ENCODE measurements around the gene MGAT5B. TPM values are rescaled to one million over a fixed set of nuclear protein-coding genes. Genes with fewer than 3 reads are reported as not detected.

The MGAT5B gene
- total and polyA plus RNA-seq, 2 donors (not counting 1 experiment from before 2014, with no cell fraction given): 0.09 to 0.17 TPM

DNA sequence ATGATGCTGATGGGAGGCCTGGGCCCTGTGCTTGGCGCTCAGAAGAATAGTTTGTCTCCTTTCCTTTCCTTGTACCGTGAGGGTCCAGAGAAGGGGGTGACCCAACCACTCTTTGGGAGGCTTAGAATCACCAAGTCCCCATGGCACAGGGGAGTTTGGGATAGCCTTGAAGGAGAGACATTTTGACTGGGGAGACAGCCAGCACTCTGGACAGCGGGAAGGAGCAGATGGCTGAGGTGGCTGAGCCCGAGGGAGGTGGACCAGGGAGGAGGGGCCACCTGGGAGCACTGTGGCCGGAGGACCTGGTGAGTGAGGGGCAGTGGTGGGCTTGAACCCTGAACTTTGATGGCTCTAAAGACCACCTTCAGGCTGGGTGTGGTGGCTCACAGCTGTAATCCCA lies 18.2 kb downstream of the MGAT5B start:
- no peak overlapping the region for H3K4me3 ChIP-seq (replicated peaks in 1 of 4; ENCODE audit: control extremely low read depth in 1 of 4, insufficient read depth in 1 of 4, low read depth in 3 of 4, low read length in 4 of 4)
- H3K79me2 ChIP-seq (ENCODE audit: control insufficient read depth, insufficient read depth, low read length): no peaks in the 10 kb centered on the region
- H3K9ac ChIP-seq (ENCODE audit: insufficient read depth, low read length): no peak overlapping the region
- H3K9me3 ChIP-seq (ENCODE audit: control insufficient read depth, insufficient read depth, low read depth, low read length): no peaks in the 10 kb centered on the region
- no peak for TF ChIP-seq EZH2 (IDR thresholded peaks at IDR 0.05; ENCODE audit: low read length, missing control alignments)
- TF ChIP-seq, protein P1, sequence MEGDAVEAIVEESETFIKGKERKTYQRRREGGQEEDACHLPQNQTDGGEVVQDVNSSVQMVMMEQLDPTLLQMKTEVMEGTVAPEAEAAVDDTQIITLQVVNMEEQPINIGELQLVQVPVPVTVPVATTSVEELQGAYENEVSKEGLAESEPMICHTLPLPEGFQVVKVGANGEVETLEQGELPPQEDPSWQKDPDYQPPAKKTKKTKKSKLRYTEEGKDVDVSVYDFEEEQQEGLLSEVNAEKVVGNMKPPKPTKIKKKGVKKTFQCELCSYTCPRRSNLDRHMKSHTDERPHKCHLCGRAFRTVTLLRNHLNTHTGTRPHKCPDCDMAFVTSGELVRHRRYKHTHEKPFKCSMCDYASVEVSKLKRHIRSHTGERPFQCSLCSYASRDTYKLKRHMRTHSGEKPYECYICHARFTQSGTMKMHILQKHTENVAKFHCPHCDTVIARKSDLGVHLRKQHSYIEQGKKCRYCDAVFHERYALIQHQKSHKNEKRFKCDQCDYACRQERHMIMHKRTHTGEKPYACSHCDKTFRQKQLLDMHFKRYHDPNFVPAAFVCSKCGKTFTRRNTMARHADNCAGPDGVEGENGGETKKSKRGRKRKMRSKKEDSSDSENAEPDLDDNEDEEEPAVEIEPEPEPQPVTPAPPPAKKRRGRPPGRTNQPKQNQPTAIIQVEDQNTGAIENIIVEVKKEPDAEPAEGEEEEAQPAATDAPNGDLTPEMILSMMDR (conservative IDR thresholded peaks at IDR 0.05 in 1 of 2, IDR thresholded peaks at IDR 0.05 in 1 of 2; ENCODE audit: low read depth in 1 of 2, low read length in 2 of 2): no peak
- H3K4me1 ChIP-seq (ENCODE audit: control insufficient read depth, extremely low read depth, insufficient read depth, low read length): no peaks in the 10 kb centered on the region
- H3K27me3 ChIP-seq (ENCODE audit: control insufficient read depth, insufficient read depth, low read length): no peaks in the 10 kb centered on the region
- no peak overlapping the region for H2AFZ ChIP-seq (ENCODE audit: low read length)
- H3K4me2 ChIP-seq (ENCODE audit: extremely low read depth, insufficient read depth, low read length): no peak overlapping the region
- H3K36me3 ChIP-seq (ENCODE audit: control insufficient read depth, insufficient read depth, low read length): no peaks in the 10 kb centered on the region
- no peak overlapping the region for H3K27ac ChIP-seq (ENCODE audit: insufficient read depth, low read length)
- no peak for DNase-seq (ENCODE audit: low read depth in 2 of 2)
- H4K20me1 ChIP-seq (ENCODE audit: control insufficient read depth, extremely low read depth, insufficient read depth, low read length): no peaks in the 10 kb centered on the region

DNA sequence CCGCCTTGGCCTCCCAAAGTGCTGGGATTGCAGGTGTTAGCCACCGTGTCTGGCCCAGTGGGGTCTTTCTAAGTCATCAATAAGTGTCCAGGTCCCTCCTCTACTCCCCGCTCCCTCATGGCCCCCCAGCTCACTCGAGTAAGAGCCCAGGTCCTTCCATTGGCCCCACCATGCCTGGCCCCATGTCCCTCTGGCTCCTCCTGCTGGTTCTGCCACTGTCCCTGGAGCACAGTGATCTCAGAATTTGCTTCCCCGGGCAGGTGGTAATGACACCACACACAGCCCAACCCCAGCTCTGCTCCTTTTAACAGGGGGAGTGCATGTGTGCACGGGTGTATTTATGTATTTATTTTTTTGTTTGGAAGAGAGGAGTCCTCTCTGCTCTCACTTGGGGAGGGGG lies 19.6 kb downstream of the MGAT5B start:
- Histone ChIP-seq H2AFZ (ENCODE audit: low read length) (no peak overlapping the region), H3K4me2 (ENCODE audit: extremely low read depth, insufficient read depth, low read length) (no peak overlapping the region), H3K27ac (ENCODE audit: insufficient read depth, low read length) (no peak overlapping the region), H4K20me1 (ENCODE audit: control insufficient read depth, extremely low read depth, insufficient read depth, low read length) (no peaks in the 10 kb centered on the region), H3K79me2 (ENCODE audit: control insufficient read depth, insufficient read depth, low read length) (no peaks in the 10 kb centered on the region), H3K4me1 (ENCODE audit: control insufficient read depth, extremely low read depth, insufficient read depth, low read length) (no peaks in the 10 kb centered on the region), H3K4me3 (replicated peaks in 1 of 4; ENCODE audit: control extremely low read depth in 1 of 4, insufficient read depth in 1 of 4, low read depth in 3 of 4, low read length in 4 of 4) (no peak overlapping the region), H3K27me3 (ENCODE audit: control insufficient read depth, insufficient read depth, low read length) (no peaks in the 10 kb centered on the region), H3K9ac (ENCODE audit: insufficient read depth, low read length) (no peak overlapping the region), H3K36me3 (ENCODE audit: control insufficient read depth, insufficient read depth, low read length) (no peaks in the 10 kb centered on the region), H3K9me3 (ENCODE audit: control insufficient read depth, insufficient read depth, low read depth, low read length) (no peaks in the 10 kb centered on the region)
- TF ChIP-seq, protein P1 (conservative IDR thresholded peaks at IDR 0.05 in 1 of 2, IDR thresholded peaks at IDR 0.05 in 1 of 2; ENCODE audit: low read depth in 1 of 2, low read length in 2 of 2): peak in 1 of 2 donors; percentile 14
- TF ChIP-seq EZH2 (IDR thresholded peaks at IDR 0.05; ENCODE audit: low read length, missing control alignments): no peak
- DNase-seq (ENCODE audit: low read depth in 2 of 2): no peak

DNA sequence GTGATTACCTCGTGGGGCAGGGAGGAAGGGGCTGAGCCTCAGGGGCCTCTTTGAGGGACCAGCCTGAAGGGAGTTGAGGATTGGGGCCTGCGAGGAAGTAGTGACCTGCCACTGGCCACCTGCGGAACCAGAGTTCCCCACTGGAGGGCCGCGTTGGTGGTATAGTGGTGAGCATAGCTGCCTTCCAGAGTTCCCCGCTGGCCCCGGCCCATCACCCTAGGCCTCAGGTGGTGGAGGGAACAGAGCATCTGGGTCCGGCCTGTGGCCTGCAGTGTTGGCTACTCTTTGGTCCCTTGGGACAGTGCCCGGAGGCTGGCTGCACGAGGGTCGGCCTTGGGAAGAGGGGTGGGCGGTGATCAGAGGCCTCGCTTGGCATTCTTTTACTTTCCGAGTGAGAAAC lies 20.5 kb downstream of the MGAT5B start:
- Histone ChIP-seq H3K36me3 (ENCODE audit: control insufficient read depth, insufficient read depth, low read length) (no peaks in the 10 kb centered on the region), H2AFZ (ENCODE audit: low read length) (no peak overlapping the region), H3K9ac (ENCODE audit: insufficient read depth, low read length) (no peak overlapping the region), H3K79me2 (ENCODE audit: control insufficient read depth, insufficient read depth, low read length) (no peaks in the 10 kb centered on the region), H3K4me1 (ENCODE audit: control insufficient read depth, extremely low read depth, insufficient read depth, low read length) (no peaks in the 10 kb centered on the region), H3K9me3 (ENCODE audit: control insufficient read depth, insufficient read depth, low read depth, low read length) (no peaks in the 10 kb centered on the region), H3K27ac (ENCODE audit: insufficient read depth, low read length) (no peak overlapping the region), H4K20me1 (ENCODE audit: control insufficient read depth, extremely low read depth, insufficient read depth, low read length) (no peaks in the 10 kb centered on the region), H3K27me3 (ENCODE audit: control insufficient read depth, insufficient read depth, low read length) (no peaks in the 10 kb centered on the region), H3K4me3 (replicated peaks in 1 of 4; ENCODE audit: control extremely low read depth in 1 of 4, insufficient read depth in 1 of 4, low read depth in 3 of 4, low read length in 4 of 4) (no peak overlapping the region), H3K4me2 (ENCODE audit: extremely low read depth, insufficient read depth, low read length) (no peak overlapping the region)
- no peak for DNase-seq (ENCODE audit: low read depth in 2 of 2)
- TF ChIP-seq EZH2 (IDR thresholded peaks at IDR 0.05; ENCODE audit: low read length, missing control alignments): no peak
- TF ChIP-seq, protein P1 (conservative IDR thresholded peaks at IDR 0.05 in 1 of 2, IDR thresholded peaks at IDR 0.05 in 1 of 2; ENCODE audit: low read depth in 1 of 2, low read length in 2 of 2): no peak

Measured in fibroblast of lung (primary cell).